HG02763 (cell line): ENCODE data around the gene TMTC3.
"Not testable (repeated sequence)": the region's sequence is repeated elsewhere in the genome, so short reads cannot be mapped to it uniquely, and the experiment has no call there.

ENCODE experiments used
- ATAC-seq: cut with Tn5 transposase; IDR thresholded peaks from one replicate; pipeline ENCODE4 v1.9.1; 2021; ENCODE audit warnings: mild to moderate bottlenecking, moderate library complexity; ENCODE audit not compliant: unreplicated experiment

Gene TMTC3

DNA sequence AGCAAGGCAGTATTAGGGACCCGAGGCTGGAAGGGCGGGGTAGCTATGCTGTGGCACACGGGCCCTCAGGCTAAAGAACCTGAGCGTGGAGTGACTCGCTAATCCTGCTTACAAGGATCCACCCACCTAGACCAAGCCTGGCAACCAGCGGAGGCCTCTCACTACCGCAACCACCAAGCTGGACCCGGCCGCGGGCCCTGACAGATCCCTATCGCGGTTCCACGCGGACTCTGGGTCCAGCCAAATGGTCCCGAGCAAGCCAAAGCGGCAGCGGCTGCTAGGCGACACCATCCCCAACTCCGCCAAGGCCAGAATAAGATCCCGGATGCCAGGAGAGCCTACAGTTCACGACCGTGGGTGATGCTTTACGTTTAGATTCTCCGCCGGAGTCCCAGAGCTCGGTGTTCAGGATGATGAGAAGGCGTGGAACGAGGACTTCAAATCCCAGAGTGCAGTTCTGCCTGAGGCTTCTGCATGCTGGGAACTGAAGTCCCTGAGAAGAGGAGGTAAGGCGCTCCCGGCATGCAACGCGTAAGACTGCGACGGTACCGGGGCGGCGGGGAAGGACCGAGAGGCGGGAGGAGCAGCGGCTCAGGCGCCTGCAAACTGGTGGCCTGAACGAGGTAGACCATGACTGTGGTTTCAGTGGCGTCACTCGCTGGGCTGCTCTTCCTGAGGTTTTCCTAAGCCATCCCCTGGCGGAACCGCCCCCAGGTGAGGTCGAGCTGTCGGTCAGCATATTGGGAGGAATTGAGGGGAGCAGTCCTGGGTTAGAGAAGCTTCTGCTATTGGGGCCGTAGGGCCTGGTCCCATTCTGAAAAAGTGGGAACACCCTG, at the start of gene TMTC3, which contains the start of gene CEP290:
TMTC3 (plus strand) TSS at position 534 of the 836 bp plus-strand sequence. CDS start 6,009 bp downstream, outside the sequence.
CEP290 (minus strand) TSS at position 315 of the 836 bp plus-strand sequence. CDS start 781 bp downstream, outside the sequence.
- peak; percentile 96 for ATAC-seq

DNA sequence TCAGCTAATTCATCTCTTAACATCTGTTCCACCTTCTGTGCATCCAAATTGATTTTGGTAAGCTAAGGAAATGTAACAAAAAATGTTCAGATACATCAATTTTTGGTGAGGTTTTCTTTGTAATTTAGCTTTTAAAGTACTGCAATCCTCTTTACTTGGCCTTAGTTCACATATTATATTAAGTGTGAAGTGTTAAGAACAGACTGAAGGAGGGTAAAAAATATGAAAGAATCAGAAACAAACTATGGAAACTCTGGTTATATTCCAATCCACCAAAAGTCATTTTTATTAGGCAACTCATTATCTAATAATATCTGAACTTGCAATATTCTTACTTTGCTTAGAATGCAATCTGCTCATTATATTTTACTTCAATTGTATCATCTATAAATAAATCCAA, 49.3 kb upstream of the TMTC3 start:
- no peak for ATAC-seq

DNA sequence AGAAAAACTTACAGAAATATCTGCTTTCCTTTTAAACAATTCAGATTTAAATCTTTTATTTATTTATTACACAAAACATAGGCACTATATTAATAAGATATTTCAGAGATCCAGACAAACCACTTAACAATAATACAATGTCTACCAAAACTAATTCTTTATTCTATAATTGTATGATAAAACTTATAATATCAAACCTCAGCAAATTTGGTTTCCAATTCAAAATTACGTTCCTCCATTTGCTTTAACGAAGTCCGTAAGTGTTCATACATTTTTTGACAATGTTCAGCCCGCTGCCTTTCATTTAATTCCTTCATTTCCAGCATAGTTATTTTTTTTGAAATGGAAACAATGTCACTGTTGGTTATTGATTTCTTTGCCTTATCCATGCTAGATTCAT, 48.5 kb upstream of the TMTC3 start:
- no peak for ATAC-seq

DNA sequence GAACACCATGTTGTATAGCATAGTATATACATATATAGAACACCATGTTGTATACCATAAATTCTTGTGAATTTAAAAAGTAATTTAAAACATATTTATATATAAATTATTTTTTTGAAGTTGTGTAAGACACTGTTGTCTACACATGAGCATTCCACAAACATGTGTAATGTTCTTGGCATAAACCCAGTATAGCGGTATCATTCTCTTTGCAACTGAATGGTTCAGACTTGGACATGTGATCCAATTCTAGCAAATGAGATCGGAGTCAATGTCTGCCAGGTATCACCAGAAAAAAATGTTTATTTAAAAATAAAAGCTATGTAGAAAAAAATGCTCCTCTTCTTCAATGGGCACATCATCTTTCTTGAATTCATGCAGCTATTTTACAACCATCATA, 34.1 kb upstream of the TMTC3 start:
- ATAC-seq: no peak

DNA sequence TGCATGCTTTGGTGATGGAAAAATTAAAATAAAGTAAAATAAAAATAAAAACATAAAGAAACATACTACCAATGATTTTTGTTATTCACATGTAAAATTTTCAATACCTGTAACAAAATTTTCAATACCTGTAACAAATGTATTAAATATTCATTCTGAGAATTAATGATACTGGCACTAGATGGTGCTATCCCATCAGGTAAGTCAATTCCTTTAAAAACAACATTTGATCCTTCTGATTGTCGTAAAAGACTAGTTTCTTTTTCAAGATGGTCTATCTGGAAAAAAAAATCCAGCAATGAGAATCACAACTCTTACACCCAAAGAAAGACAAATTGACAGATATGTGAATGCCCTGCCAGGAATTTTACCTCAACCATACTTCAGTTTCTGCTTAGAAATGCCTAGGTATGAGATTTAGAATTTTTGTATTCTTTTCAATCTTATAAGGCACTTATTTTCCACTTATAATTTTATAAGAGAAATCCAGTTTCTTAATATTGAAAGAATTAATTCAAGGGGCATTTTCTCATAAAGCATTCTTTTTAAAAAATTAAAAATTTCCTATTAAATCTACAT, 30.9 kb upstream of the TMTC3 start:
- ATAC-seq: no peak

DNA sequence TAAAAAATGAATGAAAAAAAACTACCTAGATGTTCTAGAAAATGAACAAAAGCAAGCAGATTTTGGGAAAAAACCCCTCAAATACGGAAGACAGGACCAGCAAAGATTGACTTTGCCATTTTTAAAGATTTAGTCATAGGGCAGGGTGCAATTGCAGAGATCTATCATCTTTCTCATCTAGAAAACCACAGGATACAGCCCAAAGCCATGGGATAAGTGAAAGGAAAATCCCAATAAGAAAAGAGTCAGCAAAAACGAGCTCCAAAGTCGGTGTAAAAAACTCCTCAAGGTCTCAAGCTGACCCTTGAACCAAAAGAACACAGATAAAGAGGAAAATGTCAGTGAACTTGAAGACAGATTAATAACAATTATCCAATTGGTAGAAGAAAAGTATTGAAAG, 28.2 kb upstream of the TMTC3 start:
- ATAC-seq: no peak

DNA sequence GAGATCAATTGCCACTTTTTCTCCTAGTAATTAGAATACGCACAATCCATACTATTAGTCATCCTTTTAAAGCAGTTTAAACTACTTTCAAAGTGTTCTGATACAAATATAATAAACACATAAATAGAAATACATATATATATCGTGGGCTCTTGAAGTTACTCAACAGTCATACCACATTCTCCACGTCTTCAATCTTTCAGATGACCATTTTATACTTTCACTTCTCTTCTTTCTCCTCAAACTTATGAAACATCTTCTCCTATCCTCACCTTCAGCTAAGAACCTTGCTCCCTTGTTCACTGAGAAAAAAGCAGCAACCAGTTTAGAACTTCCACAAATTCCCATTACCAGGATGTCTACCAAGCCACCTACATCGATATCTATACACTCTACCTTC, 19.4 kb upstream of the TMTC3 start:
- ATAC-seq: no peak

DNA sequence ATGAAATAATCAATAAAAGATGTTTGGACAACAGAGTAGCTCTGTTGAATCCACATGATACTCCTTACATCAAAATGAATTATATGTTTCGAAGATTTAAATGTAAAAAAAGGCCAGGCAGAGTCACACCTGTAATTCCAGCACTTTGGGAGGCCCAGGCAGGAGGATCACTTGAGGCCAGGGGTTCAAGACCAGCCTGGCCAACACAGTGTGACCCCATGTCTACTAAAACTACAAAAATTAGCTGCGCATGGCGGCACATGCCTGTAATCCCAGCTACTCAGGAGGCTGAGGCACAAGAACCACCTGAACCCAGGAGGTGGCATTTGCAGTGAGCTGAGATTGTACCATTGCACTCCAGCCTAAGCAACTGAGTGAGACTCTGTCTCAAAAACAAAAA, 15.0 kb upstream of the TMTC3 start:
- ATAC-seq: no peak

DNA sequence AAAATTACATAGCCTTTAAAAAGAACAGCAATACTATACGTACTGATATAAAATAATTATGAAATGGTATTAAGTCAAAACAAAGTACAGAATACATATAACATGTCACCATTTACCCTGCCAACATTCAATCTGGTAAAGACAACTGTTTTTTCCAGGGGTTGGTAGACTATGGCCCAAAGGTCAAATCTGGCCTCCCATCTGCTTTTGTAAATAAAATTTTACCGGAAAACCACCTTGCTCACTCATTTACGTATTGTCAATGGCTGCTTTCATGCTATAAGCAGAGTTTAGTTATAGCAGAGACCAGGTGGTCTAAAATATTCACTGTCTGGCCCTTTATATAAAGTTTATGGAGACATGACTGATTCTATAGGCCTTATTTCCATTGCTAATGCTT, 14.3 kb upstream of the TMTC3 start:
- no peak for ATAC-seq

DNA sequence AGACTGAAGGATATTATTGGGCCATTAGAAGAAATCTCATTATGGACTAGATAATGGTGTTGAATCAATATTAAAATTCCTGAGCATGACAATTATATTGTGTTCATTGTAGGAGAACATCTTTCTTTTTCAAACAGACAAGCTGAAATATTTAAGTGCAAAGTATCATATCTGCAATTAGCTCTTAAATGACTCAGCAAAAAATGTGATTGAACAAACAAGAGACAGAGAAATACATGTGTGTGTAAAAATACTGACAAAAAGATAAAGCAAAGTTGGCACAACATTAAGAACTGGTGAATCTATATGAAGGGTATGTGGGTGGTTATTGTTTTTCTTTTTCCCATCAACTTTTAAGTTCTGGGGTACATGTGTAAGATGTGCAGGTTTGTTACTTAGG, 9.7 kb upstream of the TMTC3 start:
- ATAC-seq: no peak

DNA sequence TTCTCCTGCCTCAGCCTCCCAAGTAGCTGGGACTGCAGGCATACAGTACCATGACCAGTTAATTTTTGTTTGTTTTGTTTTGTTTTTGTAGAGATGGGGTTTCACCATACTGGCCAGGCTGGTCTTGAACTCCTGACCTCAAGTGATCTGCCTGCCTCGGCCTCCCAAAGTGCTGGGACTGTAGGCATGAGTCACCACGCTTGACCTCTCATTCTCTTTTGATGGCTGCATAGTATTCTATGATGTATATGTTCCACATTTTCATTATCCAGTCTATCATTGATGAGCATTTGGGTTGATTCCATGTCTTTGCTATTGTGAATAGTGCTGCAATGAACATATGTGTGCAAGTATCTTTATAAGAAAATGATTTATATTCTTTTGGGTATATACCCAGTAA, 8.9 kb upstream of the TMTC3 start:
- ATAC-seq: not testable (repeated sequence)

DNA sequence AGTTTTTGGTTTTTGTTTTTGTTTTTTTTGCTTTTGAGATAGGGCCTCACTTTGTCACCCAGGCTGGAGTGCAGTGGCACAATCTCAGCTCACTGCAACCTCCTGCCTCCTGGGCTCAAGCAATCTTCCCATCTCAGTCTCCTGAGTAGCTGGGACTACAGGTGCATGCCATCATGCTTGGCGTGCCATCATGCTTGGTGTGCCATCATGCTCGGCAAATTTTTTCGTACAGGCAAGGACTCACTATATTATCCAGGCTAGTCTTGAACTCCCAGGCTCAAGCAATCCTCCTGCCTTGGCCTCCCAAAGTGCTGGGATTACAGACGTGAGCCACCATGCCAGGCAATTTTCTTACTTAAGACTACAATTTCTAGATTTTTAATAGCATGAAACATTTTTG, 2.4 kb upstream of the TMTC3 start:
- not testable (repeated sequence) for ATAC-seq

DNA sequence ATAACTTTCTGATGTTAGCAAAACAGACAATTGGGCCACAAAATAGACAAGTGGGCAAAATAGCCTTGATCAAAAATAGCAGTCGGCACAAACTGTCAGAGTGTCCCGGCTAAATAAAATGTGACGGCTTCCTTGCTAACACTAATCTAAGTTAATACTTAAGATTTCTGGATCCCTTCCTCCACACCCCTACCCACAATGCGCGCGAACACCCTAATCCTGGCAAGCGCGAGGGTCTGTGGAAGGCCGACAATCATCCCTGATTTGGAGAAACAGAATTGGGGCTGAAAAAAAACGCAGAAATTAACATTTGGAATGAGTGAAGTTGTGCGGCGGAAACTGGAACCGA, 708 bp upstream of the TMTC3 start:
- ATAC-seq: no peak

DNA sequence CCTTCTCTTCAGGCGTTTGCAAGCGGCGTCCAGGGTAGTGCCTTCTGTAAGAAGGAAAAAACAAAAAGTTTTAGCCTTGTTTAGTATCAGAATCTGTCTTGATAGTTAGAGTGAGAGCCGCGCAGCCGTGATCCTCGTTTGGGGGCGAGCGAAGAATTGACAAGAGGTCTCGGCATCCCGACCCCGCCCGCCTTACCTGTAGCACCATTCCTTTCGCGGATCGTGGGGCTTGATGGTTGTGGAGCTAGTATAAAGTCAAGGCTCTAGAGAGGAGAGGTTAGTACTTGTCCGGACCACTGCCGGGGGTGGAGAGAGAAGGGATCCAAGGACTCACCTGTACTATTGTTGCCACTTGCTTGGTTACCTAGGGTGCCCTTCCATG, 494 bp downstream of the TMTC3 start:
- ATAC-seq: no peak

DNA sequence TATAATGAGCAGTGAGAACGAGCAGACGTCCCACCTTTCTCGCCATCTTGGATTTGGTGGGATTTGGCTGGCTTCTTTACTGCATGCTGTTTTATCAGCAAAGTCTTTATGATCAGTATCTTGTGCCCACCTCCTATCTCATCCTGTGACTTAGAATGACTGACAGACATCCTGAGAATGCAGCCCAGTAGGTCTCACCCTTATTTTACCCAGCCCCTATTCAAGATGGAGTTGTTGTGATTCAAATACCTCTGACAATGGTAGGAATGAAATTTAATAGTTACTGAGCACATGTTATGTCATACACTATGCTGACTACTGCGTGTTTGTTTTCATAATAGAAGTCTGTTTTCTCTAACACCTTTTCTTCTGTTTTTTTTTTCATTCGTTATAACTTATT, 1.9 kb downstream of the TMTC3 start:
- ATAC-seq: no peak

DNA sequence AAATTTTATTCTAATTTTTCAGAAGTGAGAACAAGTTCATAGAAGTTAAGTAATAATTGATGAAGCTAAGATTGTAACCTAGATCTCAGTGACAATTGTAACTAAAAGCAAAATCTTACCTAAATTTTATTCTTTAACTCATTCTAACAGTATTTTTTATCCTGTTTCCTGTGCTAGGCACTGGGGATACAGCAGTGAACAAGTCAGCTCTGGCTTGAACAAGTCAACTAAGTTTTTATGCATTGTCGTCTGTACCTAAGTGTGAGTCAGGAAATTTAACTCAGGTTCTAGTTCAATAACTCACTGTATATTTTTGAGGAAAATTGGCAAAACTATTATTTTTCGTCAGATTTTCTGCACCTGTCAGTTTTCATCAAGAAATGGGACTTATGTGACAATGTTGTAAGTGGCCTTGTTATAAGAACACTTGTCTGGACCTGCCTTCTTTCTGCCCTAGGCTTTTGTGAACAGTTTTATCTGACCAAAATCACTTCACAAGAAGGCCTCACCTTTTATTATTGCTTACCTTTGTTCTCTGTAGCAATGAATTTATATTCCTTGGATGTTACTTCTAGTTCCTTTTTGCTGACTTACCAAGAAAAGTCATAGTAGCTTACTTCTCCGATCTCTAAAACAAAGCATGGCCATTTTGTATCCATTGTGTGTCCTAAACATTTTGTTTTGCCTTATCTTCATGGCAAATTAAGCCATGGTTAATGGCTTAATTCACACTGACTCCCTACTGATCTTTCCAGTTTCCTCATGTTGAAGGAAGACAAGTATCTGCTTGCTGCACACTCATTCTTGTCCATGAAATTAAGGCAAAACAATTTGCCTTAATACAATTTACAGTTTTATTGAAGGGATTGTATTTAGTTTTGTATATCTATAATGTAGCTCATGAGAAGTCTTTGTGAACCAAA, 2.7 kb downstream of the TMTC3 start:
- ATAC-seq: no peak

DNA sequence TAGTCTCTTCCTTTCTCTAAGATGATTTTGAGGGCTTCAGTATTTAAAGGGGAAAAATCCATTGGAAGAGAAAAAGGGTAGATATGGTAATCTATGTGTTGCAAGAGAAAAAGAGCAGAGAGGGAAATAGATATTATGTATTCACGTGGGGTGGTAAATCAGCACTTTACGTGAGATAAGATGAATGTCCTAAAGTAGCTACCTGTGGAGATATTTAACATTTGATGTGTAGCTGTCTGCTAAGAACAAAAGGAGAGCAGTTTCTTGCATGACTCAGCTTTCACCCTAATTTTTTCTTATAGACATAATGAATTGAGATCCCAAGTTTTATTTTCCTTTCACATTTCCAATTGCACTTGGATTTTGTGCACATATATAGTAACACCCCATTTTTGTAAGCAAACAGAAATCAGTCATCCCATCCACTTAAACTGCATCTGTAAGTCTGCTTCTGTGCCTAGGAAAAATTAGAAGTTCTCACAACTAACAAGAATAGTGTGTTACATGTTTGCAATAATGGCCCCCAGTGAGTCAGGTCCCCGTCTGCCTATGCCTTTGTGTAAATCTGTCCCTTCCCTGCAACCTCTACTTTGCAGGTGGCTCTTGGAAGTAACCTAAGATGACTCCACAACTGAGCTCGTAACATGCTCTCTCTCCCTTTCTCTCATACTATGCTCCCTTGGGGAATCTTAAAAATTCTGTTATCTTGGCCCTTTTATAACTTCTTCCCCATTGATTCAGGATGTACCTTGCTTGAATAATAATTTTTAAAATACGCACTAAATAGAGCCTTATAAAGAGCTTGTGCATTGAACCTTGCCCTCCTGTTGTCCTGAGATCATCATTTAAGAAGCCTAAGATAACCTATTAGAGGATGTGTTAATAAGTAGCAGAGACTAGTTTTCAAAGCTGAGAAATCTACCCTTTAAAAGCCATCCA, 3.7 kb downstream of the TMTC3 start:
- ATAC-seq: no peak

DNA sequence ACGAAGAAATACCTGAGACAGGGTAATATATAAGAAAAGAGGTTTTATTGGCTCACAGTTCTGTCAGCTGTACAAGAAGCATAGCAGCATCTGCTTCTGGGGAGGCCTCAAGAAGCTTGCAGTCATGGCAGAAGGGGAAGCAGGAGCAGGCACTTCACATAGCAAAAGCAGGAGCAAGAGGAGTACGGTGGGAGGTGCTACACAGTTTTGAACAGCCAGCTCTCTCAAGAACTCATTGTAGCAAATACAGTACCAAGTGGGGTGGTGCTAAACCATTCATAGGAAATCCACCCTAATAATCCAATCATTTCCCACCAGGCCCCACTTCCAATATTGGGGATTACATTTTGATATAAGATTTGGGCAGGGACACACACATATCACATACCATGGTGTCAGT, 8.0 kb downstream of the TMTC3 start:
- no peak for ATAC-seq

DNA sequence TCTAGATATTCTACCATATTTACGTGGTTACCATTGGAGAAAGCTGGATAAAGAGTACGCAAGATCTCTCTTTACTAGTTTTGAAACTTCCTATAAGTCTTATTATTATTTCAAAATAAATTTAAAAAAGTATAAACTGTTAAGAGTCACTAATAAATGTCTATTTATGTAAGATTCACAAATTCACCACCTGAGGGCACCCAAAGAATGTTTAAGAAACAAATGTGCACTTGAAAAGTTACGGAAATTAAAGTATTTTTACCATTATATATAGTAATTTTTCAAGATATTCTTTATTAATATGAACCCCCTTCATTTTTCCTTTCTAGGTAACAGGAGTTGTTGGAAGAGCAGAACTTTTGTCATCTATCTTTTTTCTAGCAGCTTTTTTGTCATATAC, 11.9 kb downstream of the TMTC3 start:
- no peak for ATAC-seq

DNA sequence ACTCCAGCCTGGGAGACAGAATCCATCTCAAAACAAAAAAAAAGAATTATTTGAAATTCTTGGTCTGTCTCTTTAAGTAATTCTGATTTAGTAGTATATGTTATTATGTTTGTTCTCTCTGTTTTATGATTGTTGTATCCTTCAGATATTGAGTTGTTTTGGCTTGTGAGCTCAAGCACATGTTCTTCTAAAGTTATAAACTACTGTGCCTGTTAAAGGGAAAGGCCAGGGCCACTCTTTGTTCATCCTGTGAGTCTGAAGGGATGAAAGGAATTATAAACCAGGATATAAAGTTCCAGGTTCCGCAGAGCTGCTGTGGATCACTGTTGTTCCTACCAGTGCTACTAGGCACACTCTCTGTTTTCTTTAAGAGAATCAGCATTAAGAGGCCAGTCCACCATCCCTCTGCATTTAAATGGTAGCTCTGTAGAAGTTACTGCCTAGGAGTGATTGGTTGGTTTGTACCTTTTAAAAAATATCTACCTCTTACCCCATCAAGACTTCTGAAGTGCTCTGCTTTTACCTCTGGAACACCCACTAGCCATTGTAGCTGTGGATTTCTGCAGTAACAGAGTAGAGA, 14.1 kb downstream of the TMTC3 start:
- ATAC-seq: no peak
